Progenitor cell of endocrine pancreas (in vitro differentiated cells): ENCODE results near the gene XPO5. TPM values are rescaled to one million over a fixed set of nuclear protein-coding genes. Genes with fewer than 3 reads are reported as not detected.
"Not testable (repeated sequence)": the region's sequence is repeated elsewhere in the genome, so short reads cannot be mapped to it uniquely, and the experiment has no call there.

ENCODE experiments used
- DNase-seq: peaks from one replicate; pipeline ENCODE4 v3.0.0; 2021; ENCODE audit warnings: low spot score; ENCODE audit not compliant: unreplicated experiment
- H3K27ac Mint-ChIP-seq: 2 replicates; pipeline ENCODE4 v1.8.0; 2021; ENCODE audit warnings: mild to moderate bottlenecking, moderate library complexity, mixed read lengths
- H3K27me3 Mint-ChIP-seq: 2 replicates; pipeline ENCODE4 v1.8.0; 2021; ENCODE audit warnings: mixed read lengths
- H3K36me3 Mint-ChIP-seq: 2 replicates; pipeline ENCODE4 v1.8.0; 2022; ENCODE audit warnings: mixed read lengths; ENCODE audit not compliant: insufficient read depth
- H3K4me1 Mint-ChIP-seq: 2 replicates; pipeline ENCODE4 v1.8.0; 2021; ENCODE audit warnings: low read depth, mixed read lengths
- H3K4me3 Mint-ChIP-seq: 2 replicates; pipeline ENCODE4 v1.8.0; 2021; ENCODE audit warnings: low read depth, mild to moderate bottlenecking, moderate library complexity, mixed read lengths
- H3K9me3 Mint-ChIP-seq: 2 replicates; pipeline ENCODE4 v1.8.0; 2021; ENCODE audit warnings: low read depth, mixed read lengths
- total RNA-seq: library from RNA; stranded (reverse); gene quantifications from 2 replicates; pipeline ENCODE4 v1.2.1, GENCODE V29; 2021
- TF ChIP-seq, protein P1 (sequence below): fragments of 200-600 bp; sonication (generic); IDR thresholded peaks from one replicate; pipeline ENCODE4 v1.5.0; 2021; ENCODE audit warnings: antibody characterized with exemption, mild to moderate bottlenecking; ENCODE audit not compliant: unreplicated experiment

The XPO5 gene
- total RNA-seq, 1 donor from 2014 or later = 64.0 TPM

DNA sequence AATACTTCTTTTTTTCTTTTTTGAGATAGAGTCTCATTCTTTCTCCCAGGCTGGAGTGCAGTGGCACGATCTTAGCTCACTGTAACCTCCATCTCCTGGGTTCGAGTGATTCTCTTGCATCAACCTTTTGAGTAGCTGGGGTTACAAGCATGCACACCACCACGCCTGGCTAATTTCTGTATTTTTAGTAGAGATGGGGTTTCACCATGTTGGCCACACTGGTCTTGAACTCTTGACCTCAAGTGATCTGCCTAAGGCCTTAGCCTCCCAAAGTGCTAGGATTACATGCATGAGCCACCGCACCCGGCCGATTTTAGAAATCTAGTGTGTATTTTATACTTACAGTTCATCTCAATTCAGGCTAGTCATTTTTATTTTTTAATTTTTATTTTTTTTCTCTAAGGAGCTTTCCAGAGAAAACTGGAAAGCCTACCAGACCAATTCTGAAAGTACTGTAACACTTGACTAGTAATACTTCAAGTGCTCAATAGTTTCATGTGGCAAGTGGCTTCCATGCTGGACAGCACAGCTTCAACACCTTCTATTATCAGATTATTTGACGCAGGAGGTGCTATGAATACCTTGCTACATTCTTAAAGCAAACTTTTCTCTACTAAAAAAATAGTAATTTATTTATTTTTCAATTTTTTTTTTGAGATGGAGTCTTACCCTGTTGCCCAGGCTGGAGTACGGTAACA is 33.9 kb downstream of the XPO5 start:
- H3K9me3 Mint-ChIP-seq = no peaks in the 10 kb centered on the region
- peaks cover 26% of the 10 kb centered on the region for H3K36me3 Mint-ChIP-seq
- no peak overlapping the region for H3K27ac Mint-ChIP-seq
- no peaks in the 10 kb centered on the region for H3K4me1 Mint-ChIP-seq
- TF ChIP-seq, protein P1, sequence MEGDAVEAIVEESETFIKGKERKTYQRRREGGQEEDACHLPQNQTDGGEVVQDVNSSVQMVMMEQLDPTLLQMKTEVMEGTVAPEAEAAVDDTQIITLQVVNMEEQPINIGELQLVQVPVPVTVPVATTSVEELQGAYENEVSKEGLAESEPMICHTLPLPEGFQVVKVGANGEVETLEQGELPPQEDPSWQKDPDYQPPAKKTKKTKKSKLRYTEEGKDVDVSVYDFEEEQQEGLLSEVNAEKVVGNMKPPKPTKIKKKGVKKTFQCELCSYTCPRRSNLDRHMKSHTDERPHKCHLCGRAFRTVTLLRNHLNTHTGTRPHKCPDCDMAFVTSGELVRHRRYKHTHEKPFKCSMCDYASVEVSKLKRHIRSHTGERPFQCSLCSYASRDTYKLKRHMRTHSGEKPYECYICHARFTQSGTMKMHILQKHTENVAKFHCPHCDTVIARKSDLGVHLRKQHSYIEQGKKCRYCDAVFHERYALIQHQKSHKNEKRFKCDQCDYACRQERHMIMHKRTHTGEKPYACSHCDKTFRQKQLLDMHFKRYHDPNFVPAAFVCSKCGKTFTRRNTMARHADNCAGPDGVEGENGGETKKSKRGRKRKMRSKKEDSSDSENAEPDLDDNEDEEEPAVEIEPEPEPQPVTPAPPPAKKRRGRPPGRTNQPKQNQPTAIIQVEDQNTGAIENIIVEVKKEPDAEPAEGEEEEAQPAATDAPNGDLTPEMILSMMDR = no peak
- DNase-seq = no peak
- H3K27me3 Mint-ChIP-seq = no peaks in the 10 kb centered on the region
- no peak overlapping the region for H3K4me3 Mint-ChIP-seq

- peaks cover 20% of the 10 kb centered on the region for H3K36me3 Mint-ChIP-seq
- no peak overlapping the region for H3K27ac Mint-ChIP-seq
These were observed 35.3 kb downstream of the XPO5 start for GRCh38 chr6:43540507-43540906.

DNA sequence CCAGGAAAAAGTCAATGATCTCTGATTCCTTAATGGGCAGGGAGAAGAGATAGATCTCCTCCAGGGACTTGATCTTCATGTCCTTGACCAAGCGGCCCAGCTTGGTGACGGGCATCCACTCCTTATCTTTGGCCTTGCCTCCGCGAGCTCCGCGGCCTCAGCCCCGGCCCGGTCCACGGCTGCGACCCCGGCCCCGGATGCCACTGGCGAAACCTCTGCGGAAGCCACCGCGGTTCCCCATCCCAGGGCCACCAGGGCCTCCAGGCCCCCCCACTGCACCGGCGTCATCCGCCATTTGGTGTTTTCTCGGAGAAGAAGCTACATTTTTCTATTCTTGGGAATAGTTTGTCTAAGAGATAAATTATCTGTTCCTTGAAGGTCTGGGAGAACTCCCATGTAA is 36.4 kb downstream of the XPO5 start:
- not testable (repeated sequence) for H3K27ac Mint-ChIP-seq, H3K4me3 Mint-ChIP-seq, DNase-seq, H3K9me3 Mint-ChIP-seq, H3K4me1 Mint-ChIP-seq, H3K27me3 Mint-ChIP-seq
- H3K36me3 Mint-ChIP-seq = peaks cover 18% of the 10 kb centered on the region

More at GRCh38 chr6:43540507-43540906, 35.3 kb downstream of the XPO5 start:
- TF ChIP-seq, protein P1 = no peak
- no peaks in the 10 kb centered on the region for H3K27me3 Mint-ChIP-seq
- H3K4me3 Mint-ChIP-seq = no peak overlapping the region
- H3K4me1 Mint-ChIP-seq = no peaks in the 10 kb centered on the region
- DNase-seq = no peak
- H3K9me3 Mint-ChIP-seq = no peaks in the 10 kb centered on the region

- H3K36me3 Mint-ChIP-seq = peaks cover 16% of the 10 kb centered on the region
- H3K27me3 Mint-ChIP-seq, H3K4me1 Mint-ChIP-seq, H3K27ac Mint-ChIP-seq, H3K4me3 Mint-ChIP-seq, DNase-seq, H3K9me3 Mint-ChIP-seq: not testable (repeated sequence)
These were observed 36.9 kb downstream of the XPO5 start for GRCh38 chr6:43538986-43539385.

DNA sequence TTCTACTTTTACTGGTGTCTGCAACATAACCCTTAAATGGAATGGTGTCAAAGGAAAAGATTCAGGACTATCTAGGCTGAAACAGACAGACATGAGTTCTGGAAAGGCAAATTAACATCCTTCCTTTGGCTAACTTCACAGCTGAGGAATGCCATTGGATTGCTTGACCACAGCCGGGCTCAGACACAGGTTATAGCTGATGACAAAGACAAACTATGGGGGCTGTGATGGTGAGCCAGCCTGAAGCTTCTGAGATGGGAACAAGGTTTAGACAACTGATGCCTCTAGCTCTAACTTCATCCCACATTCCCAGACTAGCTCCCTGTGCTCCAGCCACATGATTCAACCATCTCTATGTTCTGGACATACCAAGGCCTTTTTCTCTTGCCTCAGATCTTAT is 43.6 kb downstream of the XPO5 start:
- Mint-ChIP-seq H3K9me3 (no peaks in the 10 kb centered on the region), H3K27me3 (no peaks in the 10 kb centered on the region), H3K27ac (no peak overlapping the region)

DNA sequence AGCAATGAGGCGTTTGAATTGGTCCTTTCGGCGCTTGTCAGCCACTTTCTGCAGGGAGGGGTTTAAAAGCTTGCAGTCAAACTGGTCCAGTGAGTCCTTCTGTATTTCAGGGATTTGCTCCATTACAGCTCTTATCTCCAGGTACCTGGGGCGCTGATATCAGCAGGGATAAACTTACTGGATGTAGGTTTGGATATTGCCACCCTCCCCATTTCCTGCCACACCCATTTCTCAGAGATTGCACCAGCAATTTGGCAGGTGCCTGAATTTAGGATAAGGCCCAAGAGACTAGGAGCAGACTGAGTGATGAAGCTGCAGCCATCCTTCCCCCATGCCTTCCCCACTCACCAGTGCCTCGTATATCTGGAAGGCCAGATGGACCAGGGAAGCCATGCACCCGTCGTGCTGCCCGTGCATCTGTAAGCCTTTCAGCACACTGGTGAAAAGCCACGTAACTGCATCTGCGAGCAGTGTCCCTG is 51.3 kb downstream of the XPO5 start:
- no peaks in the 10 kb centered on the region for H3K4me1 Mint-ChIP-seq

More for the DNA sequence above, 43.6 kb downstream of the XPO5 start:
- no peak for DNase-seq
- no peak overlapping the region for H3K4me3 Mint-ChIP-seq
- no peaks in the 10 kb centered on the region for H3K4me1 Mint-ChIP-seq
- TF ChIP-seq, protein P1 = no peak
- H3K36me3 Mint-ChIP-seq = peaks cover 8% of the 10 kb centered on the region

More for the DNA sequence above, 51.3 kb downstream of the XPO5 start:
- Mint-ChIP-seq H3K9me3 (no peaks in the 10 kb centered on the region), H3K27ac (no peak overlapping the region), H3K27me3 (no peaks in the 10 kb centered on the region), H3K4me3 (no peak overlapping the region), H3K36me3 (peaks cover 18% of the 10 kb centered on the region)
- TF ChIP-seq, protein P1 = no peak
- no peak for DNase-seq
